ENCODE results near the gene CCDC102A.

DNA sequence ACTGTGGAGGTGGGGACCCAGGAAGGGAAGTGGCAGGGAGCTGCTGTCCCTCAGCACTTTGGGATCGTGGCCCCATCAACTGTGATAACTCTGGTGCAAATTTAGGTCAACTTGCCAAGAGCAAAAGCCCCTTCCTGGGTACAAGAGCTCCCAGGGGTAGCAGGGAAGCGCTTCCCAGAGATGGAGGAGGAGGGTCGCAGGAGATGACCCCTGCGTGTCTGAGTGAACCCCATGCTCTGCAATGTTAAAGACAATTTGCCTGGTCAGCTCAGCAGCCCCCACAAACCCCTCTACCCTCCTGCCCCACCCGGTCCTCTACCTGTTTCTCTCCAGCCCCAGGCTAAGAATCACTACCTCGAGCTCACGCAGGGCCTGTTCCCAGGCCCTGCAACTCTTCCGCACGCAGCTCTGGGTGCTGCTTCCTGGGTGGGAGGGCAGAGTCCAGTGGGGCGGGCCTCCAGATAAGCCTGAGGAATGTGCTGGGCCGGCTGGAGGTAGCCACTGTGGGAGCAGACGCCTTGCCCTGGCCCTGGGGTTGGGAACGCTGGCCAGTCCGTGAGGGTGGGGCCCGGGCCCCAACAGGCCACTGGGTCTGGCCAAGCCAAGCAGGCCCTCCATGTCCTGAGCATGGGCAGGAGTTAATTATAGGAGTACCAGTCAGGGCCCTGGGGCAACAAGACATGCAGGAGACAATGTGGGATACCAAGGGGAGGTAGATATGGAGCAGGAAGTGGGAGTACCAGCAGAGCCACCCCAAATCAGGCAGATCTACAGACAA, 56.2 kb downstream of the CCDC102A start:
- TF ChIP-seq POLR2A (IDR thresholded peaks at IDR 0.05) = no peak
- TF ChIP-seq, protein P1, sequence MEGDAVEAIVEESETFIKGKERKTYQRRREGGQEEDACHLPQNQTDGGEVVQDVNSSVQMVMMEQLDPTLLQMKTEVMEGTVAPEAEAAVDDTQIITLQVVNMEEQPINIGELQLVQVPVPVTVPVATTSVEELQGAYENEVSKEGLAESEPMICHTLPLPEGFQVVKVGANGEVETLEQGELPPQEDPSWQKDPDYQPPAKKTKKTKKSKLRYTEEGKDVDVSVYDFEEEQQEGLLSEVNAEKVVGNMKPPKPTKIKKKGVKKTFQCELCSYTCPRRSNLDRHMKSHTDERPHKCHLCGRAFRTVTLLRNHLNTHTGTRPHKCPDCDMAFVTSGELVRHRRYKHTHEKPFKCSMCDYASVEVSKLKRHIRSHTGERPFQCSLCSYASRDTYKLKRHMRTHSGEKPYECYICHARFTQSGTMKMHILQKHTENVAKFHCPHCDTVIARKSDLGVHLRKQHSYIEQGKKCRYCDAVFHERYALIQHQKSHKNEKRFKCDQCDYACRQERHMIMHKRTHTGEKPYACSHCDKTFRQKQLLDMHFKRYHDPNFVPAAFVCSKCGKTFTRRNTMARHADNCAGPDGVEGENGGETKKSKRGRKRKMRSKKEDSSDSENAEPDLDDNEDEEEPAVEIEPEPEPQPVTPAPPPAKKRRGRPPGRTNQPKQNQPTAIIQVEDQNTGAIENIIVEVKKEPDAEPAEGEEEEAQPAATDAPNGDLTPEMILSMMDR (IDR thresholded peaks at IDR 0.05) = no peak

Measured in thyroid gland (tissue), 4 donors.